ENCODE results near the gene GRHL1.

- TF ChIP-seq CTCF (IDR thresholded peaks at IDR 0.05) (no peak), ZFX (IDR thresholded peaks at IDR 0.05; ENCODE audit: borderline replicate concordance) (no peak)
These were observed 7.1 kb upstream of the GRHL1 start for GRCh38 chr2:9944330-9944758.
